ENCODE results near the gene TRIM72.
A peak's percentile ranks its signal among the peaks of the same experiment; 100 is the strongest.

The TRIM72 gene

GRCh38 chr16:31250782-31251384 is 37.0 kb downstream of the TRIM72 start:
- no peaks in the 10 kb centered on the region for H3K27me3 ChIP-seq (ENCODE audit: insufficient read depth, low read length)
- no peak overlapping the region for H4K12ac ChIP-seq (ENCODE audit: low read depth, low read length)
- H3K9ac ChIP-seq (ENCODE audit: low read length): no peak overlapping the region
- no peak overlapping the region for H2BK120ac ChIP-seq (ENCODE audit: insufficient read depth, low read length, poor library complexity)
- no peak for DNase-seq
- no peak overlapping the region for H4K91ac ChIP-seq (ENCODE audit: low read depth, low read length)
- no peak overlapping the region for H2BK5ac ChIP-seq (ENCODE audit: low read depth, low read length, poor library complexity)
- H4K8ac ChIP-seq (ENCODE audit: low read depth, low read length): no peak overlapping the region
- H3K23ac ChIP-seq (ENCODE audit: low read length): no peak overlapping the region
- WGBS (ENCODE audit: extremely low coverage, insufficient coverage, insufficient read length): no CpG with 5 or more reads among the region's 7 CpGs
- H3K79me1 ChIP-seq (ENCODE audit: low read length): no peaks in the 10 kb centered on the region
- H2AK5ac ChIP-seq (ENCODE audit: low read length): no peak overlapping the region
- H3K4me1 ChIP-seq (ENCODE audit: control insufficient read depth in 1 of 2, insufficient read depth in 2 of 2, low read length in 2 of 2): no peaks in the 10 kb centered on the region
- no peak overlapping the region for H3K14ac ChIP-seq (ENCODE audit: low read length)
- no peak overlapping the region for H3K27ac ChIP-seq (ENCODE audit: low read depth, low read length)
- no peaks in the 10 kb centered on the region for H3K36me3 ChIP-seq (ENCODE audit: control insufficient read depth in 1 of 2, insufficient read depth in 2 of 2, low read length in 2 of 2)
- no peak overlapping the region for H2AFZ ChIP-seq (ENCODE audit: insufficient read depth, low read length, poor library complexity)
- H3K4me3 ChIP-seq (ENCODE audit: low read depth, low read length): no peak overlapping the region
- H3K4me2 ChIP-seq (ENCODE audit: low read length): no peak overlapping the region
- no peaks in the 10 kb centered on the region for H3K9me3 ChIP-seq (ENCODE audit: insufficient read depth, low read depth, low read length)
- no peak overlapping the region for H3K18ac ChIP-seq (ENCODE audit: low read length)
- no peaks in the 10 kb centered on the region for H3K79me2 ChIP-seq (ENCODE audit: control insufficient read depth, insufficient read depth, low read length, poor library complexity)
- H2BK12ac ChIP-seq (ENCODE audit: low read length): no peak overlapping the region
- H3K4ac ChIP-seq (ENCODE audit: low read depth, low read length): no peak overlapping the region

- no CpG with 5 or more reads among the region's 5 CpGs for WGBS (ENCODE audit: extremely low coverage, insufficient coverage, insufficient read length)
- no peak for DNase-seq
- no peak overlapping the region for H2BK120ac ChIP-seq (ENCODE audit: insufficient read depth, low read length, poor library complexity)
- no peak overlapping the region for H2BK12ac ChIP-seq (ENCODE audit: low read length)
- H3K9me3 ChIP-seq (ENCODE audit: insufficient read depth, low read depth, low read length): no peaks in the 10 kb centered on the region
- no peak overlapping the region for H4K8ac ChIP-seq (ENCODE audit: low read depth, low read length)
- H2BK5ac ChIP-seq (ENCODE audit: low read depth, low read length, poor library complexity): no peak overlapping the region
- no peak overlapping the region for H3K27ac ChIP-seq (ENCODE audit: low read depth, low read length)
- H3K36me3 ChIP-seq (ENCODE audit: control insufficient read depth in 1 of 2, insufficient read depth in 2 of 2, low read length in 2 of 2): no peaks in the 10 kb centered on the region
- no peak overlapping the region for H3K4me3 ChIP-seq (ENCODE audit: low read depth, low read length)
- no peak overlapping the region for H3K4ac ChIP-seq (ENCODE audit: low read depth, low read length)
- no peaks in the 10 kb centered on the region for H3K27me3 ChIP-seq (ENCODE audit: insufficient read depth, low read length)
- no peaks in the 10 kb centered on the region for H3K79me2 ChIP-seq (ENCODE audit: control insufficient read depth, insufficient read depth, low read length, poor library complexity)
- no peak overlapping the region for H2AK5ac ChIP-seq (ENCODE audit: low read length)
- no peak overlapping the region for H3K14ac ChIP-seq (ENCODE audit: low read length)
- no peak overlapping the region for H4K12ac ChIP-seq (ENCODE audit: low read depth, low read length)
- no peak overlapping the region for H3K4me2 ChIP-seq (ENCODE audit: low read length)
- H3K79me1 ChIP-seq (ENCODE audit: low read length): no peaks in the 10 kb centered on the region
- H3K4me1 ChIP-seq (ENCODE audit: control insufficient read depth in 1 of 2, insufficient read depth in 2 of 2, low read length in 2 of 2): no peaks in the 10 kb centered on the region
- no peak overlapping the region for H2AFZ ChIP-seq (ENCODE audit: insufficient read depth, low read length, poor library complexity)
- no peak overlapping the region for H3K23ac ChIP-seq (ENCODE audit: low read length)
- no peak overlapping the region for H3K9ac ChIP-seq (ENCODE audit: low read length)
- no peak overlapping the region for H3K18ac ChIP-seq (ENCODE audit: low read length)
- H4K91ac ChIP-seq (ENCODE audit: low read depth, low read length): no peak overlapping the region
Observed at GRCh38 chr16:31251435-31251834, 37.5 kb downstream of the TRIM72 start.

GRCh38 chr16:31253642-31254045 is 39.7 kb downstream of the TRIM72 start:
- Histone ChIP-seq H3K36me3 (ENCODE audit: control insufficient read depth in 1 of 2, insufficient read depth in 2 of 2, low read length in 2 of 2) (no peaks in the 10 kb centered on the region), H3K4me1 (ENCODE audit: control insufficient read depth in 1 of 2, insufficient read depth in 2 of 2, low read length in 2 of 2) (no peaks in the 10 kb centered on the region), H3K18ac (ENCODE audit: low read length) (no peak overlapping the region), H4K12ac (ENCODE audit: low read depth, low read length) (no peak overlapping the region), H2BK12ac (ENCODE audit: low read length) (no peak overlapping the region), H3K4ac (ENCODE audit: low read depth, low read length) (no peak overlapping the region), H3K14ac (ENCODE audit: low read length) (no peak overlapping the region), H4K91ac (ENCODE audit: low read depth, low read length) (no peak overlapping the region), H3K4me2 (ENCODE audit: low read length) (no peak overlapping the region), H3K79me2 (ENCODE audit: control insufficient read depth, insufficient read depth, low read length, poor library complexity) (no peaks in the 10 kb centered on the region), H4K8ac (ENCODE audit: low read depth, low read length) (no peak overlapping the region), H2BK5ac (ENCODE audit: low read depth, low read length, poor library complexity) (no peak overlapping the region), H3K27ac (ENCODE audit: low read depth, low read length) (no peak overlapping the region), H2AK5ac (ENCODE audit: low read length) (no peak overlapping the region), H3K9me3 (ENCODE audit: insufficient read depth, low read depth, low read length) (no peaks in the 10 kb centered on the region), H3K4me3 (ENCODE audit: low read depth, low read length) (no peak overlapping the region), H2AFZ (ENCODE audit: insufficient read depth, low read length, poor library complexity) (no peak overlapping the region), H3K79me1 (ENCODE audit: low read length) (no peaks in the 10 kb centered on the region), H2BK120ac (ENCODE audit: insufficient read depth, low read length, poor library complexity) (no peak overlapping the region), H3K23ac (ENCODE audit: low read length) (no peak overlapping the region), H3K27me3 (ENCODE audit: insufficient read depth, low read length) (no peaks in the 10 kb centered on the region), H3K9ac (ENCODE audit: low read length) (no peak overlapping the region)
- no CpG with 5 or more reads among the region's 5 CpGs for WGBS (ENCODE audit: extremely low coverage, insufficient coverage, insufficient read length)
- peak; percentile 13 to 15 for DNase-seq

DNA sequence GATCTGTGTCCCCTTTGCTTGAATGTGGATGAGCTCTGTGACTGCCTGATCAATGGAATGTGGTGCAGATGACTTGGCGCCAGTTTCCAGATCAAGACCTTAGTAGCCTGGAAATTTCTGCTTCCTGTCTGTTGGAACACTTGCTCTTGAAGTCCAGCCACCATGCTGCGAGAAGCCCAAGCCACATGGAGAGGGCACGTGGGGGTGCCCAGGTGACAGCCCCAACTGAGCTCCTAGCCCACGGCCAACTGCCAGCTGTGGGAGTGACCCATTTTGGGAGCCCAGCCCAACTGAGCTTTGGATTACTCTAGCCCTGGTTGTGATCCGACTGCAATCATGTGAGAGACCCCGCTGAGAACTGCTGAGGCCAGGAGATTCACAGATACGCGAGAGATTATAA is 42.5 kb downstream of the TRIM72 start:
- H2AK5ac ChIP-seq (ENCODE audit: low read length): no peak overlapping the region
- no peak overlapping the region for H2BK12ac ChIP-seq (ENCODE audit: low read length)
- H4K8ac ChIP-seq (ENCODE audit: low read depth, low read length): no peak overlapping the region
- H3K9me3 ChIP-seq (ENCODE audit: insufficient read depth, low read depth, low read length): no peaks in the 10 kb centered on the region
- DNase-seq: no peak
- no CpG with 5 or more reads among the region's 8 CpGs for WGBS (ENCODE audit: extremely low coverage, insufficient coverage, insufficient read length)
- no peaks in the 10 kb centered on the region for H3K4me1 ChIP-seq (ENCODE audit: control insufficient read depth in 1 of 2, insufficient read depth in 2 of 2, low read length in 2 of 2)
- H3K36me3 ChIP-seq (ENCODE audit: control insufficient read depth in 1 of 2, insufficient read depth in 2 of 2, low read length in 2 of 2): no peaks in the 10 kb centered on the region
- no peak overlapping the region for H3K23ac ChIP-seq (ENCODE audit: low read length)
- H4K91ac ChIP-seq (ENCODE audit: low read depth, low read length): no peak overlapping the region
- H3K14ac ChIP-seq (ENCODE audit: low read length): no peak overlapping the region
- H3K27ac ChIP-seq (ENCODE audit: low read depth, low read length): no peak overlapping the region
- H3K18ac ChIP-seq (ENCODE audit: low read length): no peak overlapping the region
- no peak overlapping the region for H2BK5ac ChIP-seq (ENCODE audit: low read depth, low read length, poor library complexity)
- no peak overlapping the region for H4K12ac ChIP-seq (ENCODE audit: low read depth, low read length)
- no peaks in the 10 kb centered on the region for H3K27me3 ChIP-seq (ENCODE audit: insufficient read depth, low read length)
- no peak overlapping the region for H2BK120ac ChIP-seq (ENCODE audit: insufficient read depth, low read length, poor library complexity)
- H3K79me2 ChIP-seq (ENCODE audit: control insufficient read depth, insufficient read depth, low read length, poor library complexity): no peaks in the 10 kb centered on the region
- no peak overlapping the region for H3K4ac ChIP-seq (ENCODE audit: low read depth, low read length)
- no peak overlapping the region for H3K9ac ChIP-seq (ENCODE audit: low read length)
- no peak overlapping the region for H3K4me3 ChIP-seq (ENCODE audit: low read depth, low read length)
- no peaks in the 10 kb centered on the region for H3K79me1 ChIP-seq (ENCODE audit: low read length)
- no peak overlapping the region for H3K4me2 ChIP-seq (ENCODE audit: low read length)
- no peak overlapping the region for H2AFZ ChIP-seq (ENCODE audit: insufficient read depth, low read length, poor library complexity)

Data from trophoblast cell (in vitro differentiated cells and primary cell).